ENCODE results near the gene PKIB.

GRCh38 chr6:122746688-122747087 is 136.5 kb downstream of the PKIB start:
- TF ChIP-seq EZH2 (IDR thresholded peaks at IDR 0.05): no peak
- no peak for TF ChIP-seq CTCF (IDR thresholded peaks at IDR 0.05)
- TF ChIP-seq EZH2phosphoT487 (IDR thresholded peaks at IDR 0.05): no peak

All from neural progenitor cell (in vitro differentiated cells).